GM23338 (cell line): Measurements from ENCODE around the gene BCAR3. TPM values are rescaled to one million over a fixed set of nuclear protein-coding genes. Genes with fewer than 3 reads are reported as not detected.

ENCODE experiments used
- ATAC-seq: fragments of 200-7000 bp; cut with Tn5 transposase; 3 replicates; pipeline ENCODE4 v1.9.1; 2020
- DNase-seq: peaks from one replicate; pipeline ENCODE4 v3.0.0-alpha.2; 2015; ENCODE audit warnings: low spot score
- H2AFZ ChIP-seq: fragments of 200-600 bp; sonication (generic); 2 replicates; pipeline ENCODE4 v1.8.0; 2016; ENCODE audit warnings: antibody characterized with exemption, mild to moderate bottlenecking, moderate library complexity
- H3F3A ChIP-seq: fragments of 200-600 bp; sonication (generic); replicated peaks from 2 replicates; pipeline ENCODE4 v1.8.0; 2017; ENCODE audit warnings: antibody characterized with exemption, mixed run types, low read depth
- H3K27ac ChIP-seq: fragments of 200-600 bp; sonication (generic); 2 replicates; pipeline ENCODE4 v1.6.1; 2016; ENCODE audit warnings: low read depth
- H3K27me3 ChIP-seq: fragments of 200-600 bp; sonication (generic); 2 replicates; pipeline ENCODE4 v1.8.0; 2016; ENCODE audit warnings: mild to moderate bottlenecking, mixed run types, moderate library complexity; ENCODE audit not compliant: insufficient read depth
- H3K36me3 ChIP-seq: fragments of 200-600 bp; sonication (generic); 2 replicates; pipeline ENCODE4 v1.8.0; 2016; ENCODE audit warnings: mild to moderate bottlenecking; ENCODE audit not compliant: insufficient read depth
- H3K4me1 ChIP-seq: fragments of 200-600 bp; sonication (generic); 2 replicates; pipeline ENCODE4 v1.8.0; 2016; ENCODE audit warnings: mild to moderate bottlenecking, moderate library complexity; ENCODE audit not compliant: insufficient read depth
- H3K4me2 ChIP-seq: fragments of 200-600 bp; sonication (generic); 2 replicates; pipeline ENCODE4 v1.7.1; 2017; ENCODE audit warnings: mixed run types
- H3K4me3 ChIP-seq: fragments of 200-600 bp; sonication (generic); 2 replicates; pipeline ENCODE4 v1.6.1; 2016; ENCODE audit warnings: mixed run types
- H3K79me2 ChIP-seq: fragments of 200-600 bp; sonication (generic); replicated peaks from 2 replicates; pipeline ENCODE4 v1.8.0; 2017; ENCODE audit warnings: mild to moderate bottlenecking; ENCODE audit not compliant: insufficient read depth
- H3K9me2 ChIP-seq: fragments of 200-600 bp; sonication (generic); 2 replicates; pipeline ENCODE4 v1.8.0; 2017; ENCODE audit not compliant: insufficient read depth
- H4K20me1 ChIP-seq: fragments of 200-600 bp; sonication (generic); replicated peaks from 2 replicates; pipeline ENCODE4 v1.8.0; 2017; ENCODE audit warnings: mild to moderate bottlenecking; ENCODE audit not compliant: insufficient read depth
- H3K27ac Mint-ChIP-seq: 2 replicates; pipeline ENCODE4 v1.8.0; 2020; ENCODE audit warnings: inconsistent platforms, mild to moderate bottlenecking, moderate library complexity, mixed read lengths
- H3K27me3 Mint-ChIP-seq: 3 replicates; pipeline ENCODE4 v1.8.0; 2022; ENCODE audit warnings: low read depth, mild to moderate bottlenecking, moderate library complexity, mixed read lengths, inconsistent platforms; ENCODE audit not compliant: insufficient read depth, poor library complexity
- H3K36me3 Mint-ChIP-seq: 3 replicates; pipeline ENCODE4 v1.8.0; 2021; ENCODE audit warnings: low read depth, mild to moderate bottlenecking, inconsistent platforms, moderate library complexity, mixed read lengths
- H3K4me1 Mint-ChIP-seq: 3 replicates; pipeline ENCODE4 v1.8.0; 2020; ENCODE audit warnings: mild to moderate bottlenecking, inconsistent platforms, mixed read lengths
- H3K4me3 Mint-ChIP-seq: 3 replicates; pipeline ENCODE4 v1.8.0; 2021; ENCODE audit warnings: moderate library complexity, mild to moderate bottlenecking, inconsistent platforms, mixed read lengths
- H3K9me3 Mint-ChIP-seq: 3 replicates; pipeline ENCODE4 v1.8.0; 2020; ENCODE audit warnings: moderate library complexity, mild to moderate bottlenecking, inconsistent platforms, mixed read lengths
- CREB1 ChIP-seq: fragments of 250-450 bp; sonication (Bioruptor Pico); IDR thresholded peaks from 2 replicates; pipeline ENCODE4 v1.5.0; 2020; ENCODE audit warnings: low read depth, mild to moderate bottlenecking, moderate library complexity
- CTCF ChIP-seq, 2 experiments: fragments of 200-600 bp in 1 of 2; sonication (generic) in 1 of 2; conservative IDR thresholded peaks; 2 replicates each; pipeline versions ENCODE4 v1.5.1 to v1.6.1; 2016 to 2017; ENCODE audit warnings: antibody characterized with exemption in 2 of 2, low read depth in 2 of 2, mild to moderate bottlenecking in 2 of 2, moderate library complexity in 1 of 2
- EZH2 ChIP-seq: fragments of 200-600 bp; sonication (generic); IDR thresholded peaks from one replicate; pipeline ENCODE4 v1.8.0; 2017; ENCODE audit warnings: antibody characterized with exemption, mild to moderate bottlenecking, low read depth; ENCODE audit not compliant: unreplicated experiment
- EZH2phosphoT487 ChIP-seq: fragments of 200-600 bp; sonication (generic); IDR thresholded peaks from one replicate; pipeline ENCODE4 v1.8.1; 2018; ENCODE audit warnings: antibody characterized with exemption; ENCODE audit not compliant: unreplicated experiment
- NANOG ChIP-seq: IDR thresholded peaks from 2 replicates; pipeline ENCODE4 v1.6.1; 2016; ENCODE audit warnings: antibody characterized with exemption, borderline replicate concordance
- REST ChIP-seq: IDR thresholded peaks from one replicate; pipeline ENCODE4 v1.6.1; 2018; ENCODE audit warnings: antibody characterized with exemption; ENCODE audit not compliant: unreplicated experiment
- ZNF114 ChIP-seq: fragments of 250-450 bp; sonication (Bioruptor Pico); IDR thresholded peaks from 2 replicates; pipeline ENCODE4 v1.5.0; 2020; ENCODE audit warnings: mild to moderate bottlenecking, moderate library complexity
- ZNF331 ChIP-seq: fragments of 250-450 bp; sonication (Bioruptor Pico); IDR thresholded peaks from 2 replicates; pipeline ENCODE4 v1.5.0; 2020; ENCODE audit warnings: low read depth, mild to moderate bottlenecking, moderate library complexity
- polyA plus RNA-seq: library from polyadenylated mRNA; unstranded; fragments of >200 nt; fragmentation: Nextera tagmentation; extraction: Ambion mirVana; gene quantifications from 2 replicates; pipeline ENCODE4 v1.2.1, GENCODE V29; 2016
- total RNA-seq: library from RNA; depleted of rRNA; stranded (reverse); fragments of >200 nt; shearing (Covaris generic); gene quantifications from 2 replicates; pipeline ENCODE4 v1.2.3, GENCODE V29; 2014

The BCAR3 gene
- total and polyA plus RNA-seq, 2 experiments from 2014 or later: 5.5 to 9.7 TPM

GRCh38 chr1:93700532-93701469, 19.2 kb upstream of the BCAR3 start:
- no peaks in the 10 kb centered on the region for H3K36me3 ChIP-seq
- H2AFZ ChIP-seq: no peak overlapping the region; the same call in 1 of the 2 replicates
- DNase-seq (no peak), ATAC-seq (no peak; the same call in 2 of the 3 replicates)
- Mint-ChIP-seq H3K36me3 (no peaks in the 10 kb centered on the region), H3K9me3 (no peaks in the 10 kb centered on the region), H3K4me3 (no peak overlapping the region), H3K27ac (no peak overlapping the region), H3K4me1 (peaks cover 15% of the 10 kb centered on the region), H3K27me3 (no peaks in the 10 kb centered on the region)
- H3K4me1 ChIP-seq: 0 out of 2 replicates have a peak, but pooled peaks cover 2% of the 10 kb centered on the region
- no peaks in the 10 kb centered on the region for H3K27me3 ChIP-seq
- no peak overlapping the region for H3K4me2 ChIP-seq
- H3K27ac ChIP-seq: no peak overlapping the region
- no peak for TF ChIP-seq REST
- no peak for TF ChIP-seq CTCF (conservative IDR thresholded peaks at IDR 0.05; ENCODE audit: low read depth in 2 of 2)
- no peak for TF ChIP-seq EZH2
- no peak for TF ChIP-seq NANOG
- TF ChIP-seq ZNF114 (CRISPR knock-in tag): no peak
- no peak for TF ChIP-seq CREB1 (CRISPR knock-in tag)
- no peaks in the 10 kb centered on the region for H4K20me1 ChIP-seq
- no peak overlapping the region for H3K4me3 ChIP-seq
- H3K9me2 ChIP-seq: no peaks in the 10 kb centered on the region
- H3F3A ChIP-seq: no peaks in the 10 kb centered on the region
- H3K79me2 ChIP-seq: no peaks in the 10 kb centered on the region

GRCh38 chr1:93699503-93700168, 18.0 kb upstream of the BCAR3 start:
- no peaks in the 10 kb centered on the region for H3K36me3 Mint-ChIP-seq
- H3K4me1 ChIP-seq: no peaks in the 10 kb centered on the region
- no peaks in the 10 kb centered on the region for H3K36me3 ChIP-seq
- H2AFZ ChIP-seq: no peak overlapping the region
- no peaks in the 10 kb centered on the region for H3K9me2 ChIP-seq
- no peaks in the 10 kb centered on the region for H4K20me1 ChIP-seq
- ATAC-seq: no peak
- H3K27ac Mint-ChIP-seq: no peak overlapping the region
- no peak overlapping the region for H3K27ac ChIP-seq
- no peaks in the 10 kb centered on the region for H3K9me3 Mint-ChIP-seq
- H3K4me1 Mint-ChIP-seq: peaks cover 7% of the 10 kb centered on the region; the same call in 1 of the 3 replicates
- no peaks in the 10 kb centered on the region for H3K27me3 Mint-ChIP-seq
- no peak overlapping the region for H3K4me3 Mint-ChIP-seq
- no peaks in the 10 kb centered on the region for H3F3A ChIP-seq
- H3K27me3 ChIP-seq: no peaks in the 10 kb centered on the region
- DNase-seq: no peak
- H3K4me3 ChIP-seq: no peak overlapping the region
- H3K4me2 ChIP-seq: no peak overlapping the region
- no peaks in the 10 kb centered on the region for H3K79me2 ChIP-seq
- TF ChIP-seq NANOG (no peak), EZH2 (no peak), EZH2phosphoT487 (no peak), ZNF331 (no peak), CREB1 (CRISPR knock-in tag) (no peak)
